Loucy (cell line): ENCODE results near the gene SLC7A8.

ENCODE experiments used
- H2AFZ ChIP-seq: fragments of 200-600 bp; sonication (generic); 2 replicates; pipeline ENCODE4 v1.6.0; 2016; ENCODE audit warnings: antibody characterized with exemption, mild to moderate bottlenecking, low read length, moderate library complexity
- H3F3A ChIP-seq: fragments of 200-600 bp; 2 replicates; pipeline ENCODE4 v1.6.0; 2016; ENCODE audit warnings: antibody characterized with exemption, low read depth, mild to moderate bottlenecking
- H3K27me3 ChIP-seq: fragments of 200-600 bp; sonication (generic); 2 replicates; pipeline ENCODE4 v1.6.1; 2014; ENCODE audit warnings: low read length, mild to moderate bottlenecking; ENCODE audit not compliant: insufficient read depth, poor library complexity, severe bottlenecking
- H3K36me3 ChIP-seq: fragments of 200-600 bp; sonication (generic); 2 replicates; pipeline ENCODE4 v1.6.1; 2016; ENCODE audit warnings: low read length; ENCODE audit not compliant: insufficient read depth
- H3K4me1 ChIP-seq: fragments of 200-600 bp; sonication (generic); 2 replicates; pipeline ENCODE4 v1.5.1; 2014; ENCODE audit warnings: low read length, mild to moderate bottlenecking; ENCODE audit not compliant: insufficient read depth, poor library complexity, severe bottlenecking
- H3K4me2 ChIP-seq: fragments of 200-600 bp; sonication (generic); 2 replicates; pipeline ENCODE4 v1.6.0; 2014; ENCODE audit warnings: antibody characterized with exemption, low read length, low read depth, mild to moderate bottlenecking; ENCODE audit not compliant: poor library complexity, severe bottlenecking
- H3K4me3 ChIP-seq: fragments of 200-600 bp; sonication (generic); 2 replicates; pipeline ENCODE4 v1.5.1; 2014; ENCODE audit warnings: low read length, mild to moderate bottlenecking, mixed read lengths; ENCODE audit not compliant: poor library complexity, severe bottlenecking
- H3K79me2 ChIP-seq: fragments of 200-600 bp; sonication (generic); 2 replicates; pipeline ENCODE4 v1.6.1; 2014; ENCODE audit warnings: low read length; ENCODE audit not compliant: insufficient read depth
- H3K9ac ChIP-seq: fragments of 200-600 bp; sonication (generic); 2 replicates; pipeline ENCODE4 v1.6.0; 2014; ENCODE audit warnings: mild to moderate bottlenecking, low read depth, low read length, moderate library complexity; ENCODE audit not compliant: poor library complexity, severe bottlenecking
- H3K9me2 ChIP-seq: fragments of 200-600 bp; sonication (generic); replicated peaks from 2 replicates; pipeline ENCODE4 v1.6.1; 2016; ENCODE audit warnings: low read depth, low read length, mixed read lengths
- H3K9me3 ChIP-seq: fragments of 200-600 bp; sonication (generic); 2 replicates; pipeline ENCODE4 v1.6.1; 2014; ENCODE audit warnings: mild to moderate bottlenecking, antibody characterized with exemption, low read length, low read depth; ENCODE audit not compliant: insufficient read depth
- H4K20me1 ChIP-seq: fragments of 200-600 bp; sonication (generic); 2 replicates; pipeline ENCODE4 v1.6.0; 2014; ENCODE audit warnings: antibody characterized with exemption, low read length, mild to moderate bottlenecking; ENCODE audit not compliant: insufficient read depth, poor library complexity, severe bottlenecking
- EZH2phosphoT487 ChIP-seq: fragments of 200-600 bp; IDR thresholded peaks from 2 replicates; pipeline ENCODE4 v1.6.1; 2018; ENCODE audit warnings: antibody characterized with exemption, mild to moderate bottlenecking, moderate library complexity, borderline replicate concordance
- TF ChIP-seq, protein P1 (sequence below): fragments of 200-600 bp; sonication (generic); conservative IDR thresholded peaks from 2 replicates; pipeline ENCODE4 v1.5.1; 2014; ENCODE audit warnings: mild to moderate bottlenecking, antibody characterized with exemption, low read length

Gene SLC7A8

DNA sequence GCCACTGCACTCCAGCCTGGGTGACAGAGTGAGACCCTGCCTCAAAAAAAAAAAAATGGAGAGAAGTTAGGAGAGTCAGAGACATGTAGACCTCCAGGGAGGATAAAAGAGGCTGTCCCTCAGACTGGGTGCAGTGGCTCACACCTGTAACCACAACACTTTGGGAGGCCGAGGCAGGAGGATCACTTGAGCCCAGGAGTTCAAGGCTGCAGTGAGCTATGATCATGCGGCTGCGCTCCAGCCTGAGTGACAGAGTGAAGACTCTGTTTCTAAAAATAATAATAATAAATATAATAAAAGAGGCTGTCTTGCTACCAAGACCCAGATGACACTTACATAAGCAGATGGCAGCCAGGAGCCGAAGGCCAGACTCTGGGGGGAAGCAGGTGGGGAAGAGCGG is 18.5 kb downstream of the SLC7A8 start:
- H3K9ac ChIP-seq, result no peak overlapping the region
- no peaks in the 10 kb centered on the region for H3K79me2 ChIP-seq
- TF ChIP-seq, protein P1, sequence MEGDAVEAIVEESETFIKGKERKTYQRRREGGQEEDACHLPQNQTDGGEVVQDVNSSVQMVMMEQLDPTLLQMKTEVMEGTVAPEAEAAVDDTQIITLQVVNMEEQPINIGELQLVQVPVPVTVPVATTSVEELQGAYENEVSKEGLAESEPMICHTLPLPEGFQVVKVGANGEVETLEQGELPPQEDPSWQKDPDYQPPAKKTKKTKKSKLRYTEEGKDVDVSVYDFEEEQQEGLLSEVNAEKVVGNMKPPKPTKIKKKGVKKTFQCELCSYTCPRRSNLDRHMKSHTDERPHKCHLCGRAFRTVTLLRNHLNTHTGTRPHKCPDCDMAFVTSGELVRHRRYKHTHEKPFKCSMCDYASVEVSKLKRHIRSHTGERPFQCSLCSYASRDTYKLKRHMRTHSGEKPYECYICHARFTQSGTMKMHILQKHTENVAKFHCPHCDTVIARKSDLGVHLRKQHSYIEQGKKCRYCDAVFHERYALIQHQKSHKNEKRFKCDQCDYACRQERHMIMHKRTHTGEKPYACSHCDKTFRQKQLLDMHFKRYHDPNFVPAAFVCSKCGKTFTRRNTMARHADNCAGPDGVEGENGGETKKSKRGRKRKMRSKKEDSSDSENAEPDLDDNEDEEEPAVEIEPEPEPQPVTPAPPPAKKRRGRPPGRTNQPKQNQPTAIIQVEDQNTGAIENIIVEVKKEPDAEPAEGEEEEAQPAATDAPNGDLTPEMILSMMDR, result no peak
- TF ChIP-seq EZH2phosphoT487, result no peak
- no peaks in the 10 kb centered on the region for H3K9me3 ChIP-seq
- no peaks in the 10 kb centered on the region for H3K27me3 ChIP-seq
- H3K36me3 ChIP-seq, result no peaks in the 10 kb centered on the region
- no peak overlapping the region for H3K4me2 ChIP-seq
- H3K9me2 ChIP-seq, result no peaks in the 10 kb centered on the region
- no peak overlapping the region for H2AFZ ChIP-seq
- no peaks in the 10 kb centered on the region for H4K20me1 ChIP-seq
- no peaks in the 10 kb centered on the region for H3K4me1 ChIP-seq
- no peaks in the 10 kb centered on the region for H3F3A ChIP-seq
- H3K4me3 ChIP-seq, result no peak overlapping the region

DNA sequence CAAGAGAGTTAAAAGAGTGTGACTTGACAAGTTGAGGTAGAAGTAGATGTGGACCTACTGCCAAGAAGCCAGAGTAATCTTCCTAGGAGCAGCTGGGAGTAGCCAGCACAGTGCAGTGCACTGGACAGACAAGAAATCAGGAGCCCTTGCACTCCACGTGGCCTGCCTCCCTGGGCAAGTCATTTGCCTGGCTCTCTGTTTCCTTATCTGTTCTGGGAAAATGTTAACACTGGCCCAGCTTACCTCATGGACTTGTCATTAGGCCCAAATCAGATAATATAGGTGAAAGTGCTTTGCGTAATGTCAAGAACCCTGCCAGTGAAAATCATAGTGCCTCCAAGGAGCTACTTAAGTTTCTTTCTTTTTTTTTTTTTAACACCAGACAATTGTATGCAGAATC is 19.2 kb downstream of the SLC7A8 start:
- no peak for TF ChIP-seq EZH2phosphoT487
- TF ChIP-seq, protein P1, result no peak
- Histone ChIP-seq H3K27me3 (no peaks in the 10 kb centered on the region), H3K9me3 (no peaks in the 10 kb centered on the region), H3K36me3 (no peaks in the 10 kb centered on the region), H3K9ac (no peak overlapping the region), H3K4me2 (no peak overlapping the region), H2AFZ (no peak overlapping the region), H3K4me1 (no peaks in the 10 kb centered on the region), H4K20me1 (no peaks in the 10 kb centered on the region), H3F3A (no peaks in the 10 kb centered on the region), H3K4me3 (no peak overlapping the region), H3K79me2 (no peaks in the 10 kb centered on the region), H3K9me2 (no peaks in the 10 kb centered on the region)

DNA sequence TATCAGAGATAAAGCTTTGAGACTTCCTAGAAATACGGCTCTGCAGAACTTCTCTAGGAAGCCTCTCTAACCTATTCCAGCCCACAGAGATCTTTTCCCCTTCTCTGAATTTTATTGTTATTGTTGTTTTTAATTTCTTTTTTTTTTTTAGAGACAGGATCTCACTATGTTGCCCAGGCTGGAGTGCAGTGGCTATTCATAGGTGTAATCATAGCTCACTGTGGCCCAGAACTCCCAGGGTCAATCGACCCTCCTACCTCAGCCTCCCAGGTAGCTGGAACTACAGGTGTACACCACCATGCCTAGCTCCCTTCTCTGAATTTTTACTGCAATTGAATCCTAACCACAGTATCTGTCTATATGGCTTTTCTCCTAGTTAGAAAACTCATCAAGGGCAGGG is 19.6 kb downstream of the SLC7A8 start:
- H3K36me3 ChIP-seq, result no peaks in the 10 kb centered on the region
- H3K9ac ChIP-seq, result no peak overlapping the region
- H4K20me1 ChIP-seq, result no peaks in the 10 kb centered on the region
- no peaks in the 10 kb centered on the region for H3K79me2 ChIP-seq
- H3K9me2 ChIP-seq, result no peaks in the 10 kb centered on the region
- H3K4me1 ChIP-seq, result no peaks in the 10 kb centered on the region
- TF ChIP-seq EZH2phosphoT487, result no peak
- TF ChIP-seq, protein P1, result no peak
- H3F3A ChIP-seq, result no peaks in the 10 kb centered on the region
- no peak overlapping the region for H3K4me3 ChIP-seq
- H3K27me3 ChIP-seq, result no peaks in the 10 kb centered on the region
- no peak overlapping the region for H2AFZ ChIP-seq
- no peak overlapping the region for H3K4me2 ChIP-seq
- no peaks in the 10 kb centered on the region for H3K9me3 ChIP-seq
